Gastrocnemius medialis (tissue), 4 donors: ENCODE results near the gene WASL. TPM values are rescaled to one million over a fixed set of nuclear protein-coding genes. Genes with fewer than 3 reads are reported as not detected.
A peak's percentile ranks its signal among the peaks of the same experiment; 100 is the strongest.
"Not testable (repeated sequence)": the region's sequence is repeated elsewhere in the genome, so short reads cannot be mapped to it uniquely, and the experiment has no call there.

Experiments
- ATAC-seq, 2 donors: fragments of 150-250 bp; one replicate each; pipeline ENCODE4 v1.9.1; 2016
- DNase-seq, 2 donors: peaks; one replicate each; pipeline ENCODE4 v3.0.0-alpha.2; 2019
- H3K27ac ChIP-seq, 4 donors: fragments of 200-600 bp; sonication (generic); 1 replicate in 1 of 4; 2 replicates in 3 of 4; pipeline ENCODE4 v1.5.1; 2016 to 2018; ENCODE audit warnings: mild to moderate bottlenecking in 2 of 4, moderate library complexity in 1 of 4
- H3K27me3 ChIP-seq, 3 donors: fragments of 200-600 bp; sonication (generic) in 2 of 3; 1 replicate in 1 of 3; 2 replicates in 2 of 3; pipeline versions ENCODE4 v1.5.1 to v1.6.0; 2016 to 2019; ENCODE audit warnings: mild to moderate bottlenecking in 1 of 3, moderate library complexity in 1 of 3
- H3K36me3 ChIP-seq, 2 donors: fragments of 200-600 bp; sonication (generic) in 1 of 2; one replicate each; pipeline ENCODE4 v1.5.1; 2017 to 2018
- H3K4me1 ChIP-seq, 2 donors: fragments of 200-600 bp; sonication (generic) in 1 of 2; one replicate each; pipeline ENCODE4 v1.5.1; 2016 to 2017; ENCODE audit warnings: mild to moderate bottlenecking in 2 of 2
- H3K4me3 ChIP-seq, 4 donors: fragments of 200-600 bp; sonication (generic) in 3 of 4; 1 replicate in 1 of 4; 2 replicates in 3 of 4; pipeline ENCODE4 v1.5.1; 2016 to 2019; ENCODE audit warnings: mild to moderate bottlenecking in 2 of 4
- H3K9me3 ChIP-seq, 3 donors: fragments of 200-600 bp; sonication (generic) in 2 of 3; 1 replicate in 1 of 3; 2 replicates in 2 of 3; pipeline ENCODE4 v1.5.1; 2016 to 2019
- CTCF ChIP-seq, 5 experiments: fragments of 450-650 bp in 3 of 5; fragments of 200-600 bp in 2 of 5; sonication (generic) in 2 of 5; IDR thresholded peaks in 4 of 5; conservative IDR thresholded peaks in 1 of 5; 1 replicate in 4 of 5; 2 replicates in 1 of 5; pipeline ENCODE4 v1.5.1; 2016 to 2019; ENCODE audit warnings: antibody characterized with exemption in 5 of 5, mild to moderate bottlenecking in 3 of 5, moderate library complexity in 3 of 5
- POLR2A ChIP-seq, 2 donors: fragments of 450-650 bp; IDR thresholded peaks; one replicate each; pipeline ENCODE4 v1.6.1; 2017; ENCODE audit warnings: antibody characterized with exemption in 2 of 2, mild to moderate bottlenecking in 2 of 2, moderate library complexity in 2 of 2
- in situ Hi-C, 4 donors: fragments of 200-750 bp; cut with MboI; loops; one replicate each; pipeline versions ENCODE4 v1.15.0 to v1.8.0; 2017; ENCODE audit warnings: low sequenced_read_pairs in 4 of 4
- intact Hi-C: fragments of 100-400 bp; cut with DNase I; formaldehyde crosslinking; loops from one replicate; pipeline ENCODE4 v1.15.1; 2023; ENCODE audit warnings: low total_unique reads
- total RNA-seq, 4 donors: library from RNA; depleted of rRNA; stranded (reverse); fragments of >200 nt; gene quantifications; one replicate each; pipeline versions ENCODE4 v1.1.0 to v1.2.3, GENCODE V29; 2016

WASL gene
- total RNA-seq, 4 donors from 2014 or later: 29.0 to 40.4 (median 33.0) TPM

- H3K9me3 ChIP-seq: no peaks in the 10 kb centered on the region
- intact Hi-C loops (loop anchor here (5.0 kb wide), 1 partner anchor 108 kb away; the partner anchor contains the start of gene WASL), in situ Hi-C loops (loop anchor here in 3 of 4 donors (5.0 to 10.0 kb wide), 3 partner anchors 63 to 223 kb away; no protein-coding TSS in a partner anchor)
- TF ChIP-seq CTCF (IDR thresholded peaks at IDR 0.05 in 4 of 5, conservative IDR thresholded peaks at IDR 0.05 in 1 of 5): no peak
- TF ChIP-seq POLR2A (IDR thresholded peaks at IDR 0.05): no peak
- no peak for DNase-seq
- H3K4me3 ChIP-seq: no peak overlapping the region
- peak overlapping the region; percentile 64 to 83 (median 73) for H3K27ac ChIP-seq
- peaks cover 71 to 73% of the 10 kb centered on the region in 2 donors for H3K4me1 ChIP-seq
- ATAC-seq: no peak
- no peaks in the 10 kb centered on the region for H3K36me3 ChIP-seq
- no peaks in the 10 kb centered on the region for H3K27me3 ChIP-seq
Observed at GRCh38 chr7:123639631-123640030, 109.2 kb downstream of the WASL start.

GRCh38 chr7:123637878-123638277, 110.9 kb downstream of the WASL start:
- Histone ChIP-seq H3K36me3 (no peaks in the 10 kb centered on the region), H3K4me3 (no peak overlapping the region), H3K27ac (peak overlapping the region; percentile 67 to 83 (median 76)), H3K27me3 (no peaks in the 10 kb centered on the region), H3K4me1 (peaks cover 65 to 70% of the 10 kb centered on the region in 2 donors), H3K9me3 (no peaks in the 10 kb centered on the region)
- intact Hi-C loops (loop anchor here (1.0 to 2.0 kb wide), 2 partner anchors 57 to 227 kb away; no protein-coding TSS in a partner anchor), in situ Hi-C loops (loop anchor here in 3 of 4 donors (5.0 to 10.0 kb wide), 3 partner anchors 64 to 224 kb away; no protein-coding TSS in a partner anchor)
- TF ChIP-seq POLR2A (IDR thresholded peaks at IDR 0.05) (no peak), CTCF (IDR thresholded peaks at IDR 0.05 in 4 of 5, conservative IDR thresholded peaks at IDR 0.05 in 1 of 5) (no peak)
- DNase-seq: no peak
- ATAC-seq: no peak

GRCh38 chr7:123637203-123637602, 111.6 kb downstream of the WASL start:
- intact Hi-C loops: loop anchor here (1.0 to 2.0 kb wide), 2 partner anchors 56 to 228 kb away; no protein-coding TSS in a partner anchor
- TF ChIP-seq POLR2A (IDR thresholded peaks at IDR 0.05) (no peak), CTCF (IDR thresholded peaks at IDR 0.05 in 4 of 5, conservative IDR thresholded peaks at IDR 0.05 in 1 of 5) (peak in 2 of 5 experiments; percentile 12 to 37)
- Histone ChIP-seq H3K9me3 (no peaks in the 10 kb centered on the region), H3K27ac (peak overlapping the region; percentile 67 to 83 (median 76)), H3K4me1 (peaks cover 59 to 67% of the 10 kb centered on the region in 2 donors), H3K27me3 (no peaks in the 10 kb centered on the region), H3K4me3 (no peak overlapping the region), H3K36me3 (no peaks in the 10 kb centered on the region)
- in situ Hi-C loops: loop anchor here in 3 of 4 donors (5.0 to 10.0 kb wide), 3 partner anchors 65 to 225 kb away; no protein-coding TSS in a partner anchor
- DNase-seq (no peak), ATAC-seq (peak in 1 of 2 donors; percentile 33)

GRCh38 chr7:123635551-123636359, 113.0 kb downstream of the WASL start:
- H3K27ac ChIP-seq: peak overlapping the region in 3 of 4 donors; percentile 67 to 83 (median 79)
- TF ChIP-seq POLR2A (IDR thresholded peaks at IDR 0.05) (no peak), CTCF (IDR thresholded peaks at IDR 0.05 in 4 of 5, conservative IDR thresholded peaks at IDR 0.05 in 1 of 5) (peak; percentile 25 to 69 (median 54))
- H3K27me3 ChIP-seq: no peaks in the 10 kb centered on the region
- intact Hi-C loops: loop anchor here (1.0 to 2.0 kb wide), 2 partner anchors 67 to 229 kb away; no protein-coding TSS in a partner anchor
- in situ Hi-C loops: loop anchor here in 3 of 4 donors (5.0 to 10.0 kb wide), 3 partner anchors 67 to 227 kb away; no protein-coding TSS in a partner anchor
- no peaks in the 10 kb centered on the region for H3K36me3 ChIP-seq
- DNase-seq (no peak), ATAC-seq (peak; percentile 57 to 71)
- H3K4me3 ChIP-seq: no peak overlapping the region
- H3K9me3 ChIP-seq: no peaks in the 10 kb centered on the region
- H3K4me1 ChIP-seq: peaks cover 49 to 52% of the 10 kb centered on the region in 2 donors

- H3K36me3 ChIP-seq, DNase-seq, ATAC-seq, H3K9me3 ChIP-seq, H3K4me3 ChIP-seq, intact Hi-C loops, H3K27me3 ChIP-seq: not testable (repeated sequence)
- H3K27ac ChIP-seq: peak overlapping the region in 3 of 4 donors; percentile 40 to 67 (median 56)
- in situ Hi-C loops: loop anchor here in 1 of 4 donors (10.0 kb wide), 1 partner anchor 71 kb away; no protein-coding TSS in a partner anchor
- peaks cover 44 to 49% of the 10 kb centered on the region in 2 donors for H3K4me1 ChIP-seq
Observed at GRCh38 chr7:123634011-123634573, 114.7 kb downstream of the WASL start.
